ENCODE results near the gene SWT1.

SWT1 gene

DNA sequence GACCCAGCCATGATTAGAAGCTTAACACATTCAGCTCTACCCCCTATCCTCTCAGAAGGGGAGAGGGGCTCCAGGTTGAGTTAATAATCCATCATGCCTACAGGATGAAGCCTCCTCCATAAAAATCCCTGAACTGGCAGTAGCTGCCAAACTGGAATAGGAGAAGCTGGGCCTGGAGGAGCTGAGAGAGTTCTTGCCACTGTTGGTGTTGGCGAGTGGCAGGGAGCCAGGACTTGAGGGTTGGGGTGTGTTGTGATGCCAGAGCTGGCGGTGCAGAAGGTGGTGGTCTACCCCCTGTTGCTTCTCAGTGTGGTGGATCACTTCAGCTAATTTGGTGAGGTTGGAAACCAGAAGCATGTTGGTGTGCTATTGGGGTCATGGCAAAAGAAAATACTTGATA lies 123.6 kb downstream of the SWT1 start:
- no peak for TF ChIP-seq CSDC2 (CRISPR knock-in tag; IDR thresholded peaks at IDR 0.05)
- no peak for TF ChIP-seq OSR1 (CRISPR knock-in tag; IDR thresholded peaks at IDR 0.05)
- TF ChIP-seq ARNTL (CRISPR knock-in tag; IDR thresholded peaks at IDR 0.05; ENCODE audit: borderline replicate concordance, low read depth): no peak
- no peak for ATAC-seq

- no peak for TF ChIP-seq TSHZ2 (CRISPR knock-in tag; IDR thresholded peaks at IDR 0.05)
- TF ChIP-seq OSR1 (CRISPR knock-in tag; IDR thresholded peaks at IDR 0.05): no peak
- ATAC-seq: no peak
Observed at GRCh38 chr1:185281245-185281644, 124.3 kb downstream of the SWT1 start.

DNA sequence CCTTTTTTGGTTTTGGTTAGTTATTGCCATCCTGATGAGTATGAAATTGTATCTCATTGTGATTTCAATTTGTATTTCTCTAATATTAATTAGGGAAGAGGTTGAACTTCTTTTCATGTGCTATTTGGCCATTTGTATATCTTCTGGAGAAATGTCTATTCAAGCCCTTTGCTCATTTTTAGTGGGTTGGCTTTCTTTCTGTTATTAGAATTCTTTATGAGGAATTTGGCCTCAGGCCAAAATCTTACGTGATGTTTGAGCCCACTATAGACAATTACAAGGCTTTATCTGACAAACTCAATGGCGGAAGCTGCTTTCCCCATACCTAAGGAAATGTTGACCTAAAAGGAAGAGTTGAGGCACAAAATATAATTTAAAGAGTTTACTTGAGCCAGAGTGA lies 127.1 kb downstream of the SWT1 start:
- ATAC-seq: no peak
- TF ChIP-seq ZNF70 (CRISPR knock-in tag; IDR thresholded peaks at IDR 0.05) (no peak), ARNTL (CRISPR knock-in tag; IDR thresholded peaks at IDR 0.05; ENCODE audit: borderline replicate concordance, low read depth) (no peak), SNAI2 (CRISPR knock-in tag; IDR thresholded peaks at IDR 0.05) (no peak), PATZ1 (CRISPR knock-in tag; IDR thresholded peaks at IDR 0.05; ENCODE audit: borderline replicate concordance) (no peak), TOX (CRISPR knock-in tag; IDR thresholded peaks at IDR 0.05; ENCODE audit: borderline replicate concordance) (no peak), ZNF8 (CRISPR knock-in tag; IDR thresholded peaks at IDR 0.05) (no peak), ZFP3 (CRISPR knock-in tag; IDR thresholded peaks at IDR 0.05) (no peak), CSDC2 (CRISPR knock-in tag; IDR thresholded peaks at IDR 0.05) (no peak), ZNF565 (CRISPR knock-in tag; conservative IDR thresholded peaks at IDR 0.05; ENCODE audit: low read depth) (no peak), ZC3H10 (CRISPR knock-in tag; IDR thresholded peaks at IDR 0.05) (no peak), ZFP30 (CRISPR knock-in tag; IDR thresholded peaks at IDR 0.05) (no peak), TSHZ2 (CRISPR knock-in tag; IDR thresholded peaks at IDR 0.05) (no peak), BACH2 (CRISPR knock-in tag; IDR thresholded peaks at IDR 0.05; ENCODE audit: borderline replicate concordance) (no peak)
- TF ChIP-seq, protein P1, sequence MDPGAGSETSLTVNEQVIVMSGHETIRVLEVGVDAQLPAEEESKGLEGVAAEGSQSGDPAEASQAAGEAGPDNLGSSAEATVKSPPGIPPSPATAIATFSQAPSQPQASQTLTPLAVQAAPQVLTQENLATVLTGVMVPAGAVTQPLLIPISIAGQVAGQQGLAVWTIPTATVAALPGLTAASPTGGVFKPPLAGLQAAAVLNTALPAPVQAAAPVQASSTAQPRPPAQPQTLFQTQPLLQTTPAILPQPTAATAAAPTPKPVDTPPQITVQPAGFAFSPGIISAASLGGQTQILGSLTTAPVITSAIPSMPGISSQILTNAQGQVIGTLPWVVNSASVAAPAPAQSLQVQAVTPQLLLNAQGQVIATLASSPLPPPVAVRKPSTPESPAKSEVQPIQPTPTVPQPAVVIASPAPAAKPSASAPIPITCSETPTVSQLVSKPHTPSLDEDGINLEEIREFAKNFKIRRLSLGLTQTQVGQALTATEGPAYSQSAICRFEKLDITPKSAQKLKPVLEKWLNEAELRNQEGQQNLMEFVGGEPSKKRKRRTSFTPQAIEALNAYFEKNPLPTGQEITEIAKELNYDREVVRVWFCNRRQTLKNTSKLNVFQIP (CRISPR knock-in tag; IDR thresholded peaks at IDR 0.05; ENCODE audit: borderline replicate concordance, low read depth): no peak
- TF ChIP-seq, protein P2, sequence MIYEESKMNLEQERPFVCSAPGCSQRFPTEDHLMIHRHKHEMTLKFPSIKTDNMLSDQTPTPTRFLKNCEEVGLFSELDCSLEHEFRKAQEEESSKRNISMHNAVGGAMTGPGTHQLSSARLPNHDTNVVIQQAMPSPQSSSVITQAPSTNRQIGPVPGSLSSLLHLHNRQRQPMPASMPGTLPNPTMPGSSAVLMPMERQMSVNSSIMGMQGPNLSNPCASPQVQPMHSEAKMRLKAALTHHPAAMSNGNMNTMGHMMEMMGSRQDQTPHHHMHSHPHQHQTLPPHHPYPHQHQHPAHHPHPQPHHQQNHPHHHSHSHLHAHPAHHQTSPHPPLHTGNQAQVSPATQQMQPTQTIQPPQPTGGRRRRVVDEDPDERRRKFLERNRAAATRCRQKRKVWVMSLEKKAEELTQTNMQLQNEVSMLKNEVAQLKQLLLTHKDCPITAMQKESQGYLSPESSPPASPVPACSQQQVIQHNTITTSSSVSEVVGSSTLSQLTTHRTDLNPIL (CRISPR knock-in tag; IDR thresholded peaks at IDR 0.05; ENCODE audit: low read depth): no peak
- TF ChIP-seq, protein P3, sequence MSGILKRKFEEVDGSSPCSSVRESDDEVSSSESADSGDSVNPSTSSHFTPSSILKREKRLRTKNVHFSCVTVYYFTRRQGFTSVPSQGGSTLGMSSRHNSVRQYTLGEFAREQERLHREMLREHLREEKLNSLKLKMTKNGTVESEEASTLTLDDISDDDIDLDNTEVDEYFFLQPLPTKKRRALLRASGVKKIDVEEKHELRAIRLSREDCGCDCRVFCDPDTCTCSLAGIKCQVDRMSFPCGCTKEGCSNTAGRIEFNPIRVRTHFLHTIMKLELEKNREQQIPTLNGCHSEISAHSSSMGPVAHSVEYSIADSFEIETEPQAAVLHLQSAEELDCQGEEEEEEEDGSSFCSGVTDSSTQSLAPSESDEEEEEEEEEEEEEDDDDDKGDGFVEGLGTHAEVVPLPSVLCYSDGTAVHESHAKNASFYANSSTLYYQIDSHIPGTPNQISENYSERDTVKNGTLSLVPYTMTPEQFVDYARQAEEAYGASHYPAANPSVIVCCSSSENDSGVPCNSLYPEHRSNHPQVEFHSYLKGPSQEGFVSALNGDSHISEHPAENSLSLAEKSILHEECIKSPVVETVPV (CRISPR knock-in tag; IDR thresholded peaks at IDR 0.05): no peak

Data from SK-N-SH treated with all-trans-retinoic acid at 6 μM for 48 hours (cell line).